HEK293 (cell line): ENCODE data around the gene CEBPA.

Experiments
- CTCF ChIP-seq: fragments of 450-650 bp; formaldehyde crosslinking; IDR thresholded peaks from 2 replicates; pipeline ENCODE4 v1.5.1; 2016; ENCODE audit warnings: missing biosample characterization, missing genetic modification characterization
- SP2 ChIP-seq: fragments of 450-650 bp; formaldehyde crosslinking; IDR thresholded peaks from 2 replicates; pipeline ENCODE4 v1.5.1; 2016; ENCODE audit warnings: missing biosample characterization, missing genetic modification characterization
- ZNF202 ChIP-seq: fragments of 450-650 bp; formaldehyde crosslinking; IDR thresholded peaks from 2 replicates; pipeline ENCODE4 v1.5.1; 2016; ENCODE audit warnings: missing biosample characterization, missing genetic modification characterization, borderline replicate concordance
- ZNF274 ChIP-seq, 2 experiments: fragments of 200-500 bp in 1 of 2; fragments of 450-650 bp in 1 of 2; sonication (Bioruptor generic) in 1 of 2; formaldehyde crosslinking in 1 of 2; IDR thresholded peaks; 2 replicates each; pipeline versions ENCODE4 v1.5.1 to v1.6.1; 2014 to 2016; ENCODE audit warnings: borderline replicate concordance in 1 of 2, inconsistent platforms in 1 of 2, low read length in 1 of 2, missing biosample characterization in 1 of 2, missing genetic modification characterization in 1 of 2
- ZNF335 ChIP-seq: fragments of 450-650 bp; formaldehyde crosslinking; conservative IDR thresholded peaks from 2 replicates; pipeline ENCODE4 v1.5.1; 2016; ENCODE audit warnings: missing biosample characterization, missing genetic modification characterization
- ZNF341 ChIP-seq: fragments of 450-650 bp; formaldehyde crosslinking; IDR thresholded peaks from 2 replicates; pipeline ENCODE4; 2016; ENCODE audit warnings: low read depth, missing biosample characterization, missing genetic modification characterization
- ZNF391 ChIP-seq: fragments of 450-650 bp; formaldehyde crosslinking; IDR thresholded peaks from 2 replicates; pipeline ENCODE4 v1.5.1; 2016; ENCODE audit warnings: low read depth, missing biosample characterization, missing genetic modification characterization, borderline replicate concordance
- ZNF416 ChIP-seq: fragments of 450-650 bp; formaldehyde crosslinking; IDR thresholded peaks from 2 replicates; pipeline ENCODE4 v1.5.1; 2016; ENCODE audit warnings: missing biosample characterization, missing genetic modification characterization
- ZNF530 ChIP-seq: fragments of 450-650 bp; formaldehyde crosslinking; IDR thresholded peaks from 2 replicates; pipeline ENCODE4 v1.5.1; 2016; ENCODE audit warnings: low read depth, missing biosample characterization, missing genetic modification characterization

DNA sequence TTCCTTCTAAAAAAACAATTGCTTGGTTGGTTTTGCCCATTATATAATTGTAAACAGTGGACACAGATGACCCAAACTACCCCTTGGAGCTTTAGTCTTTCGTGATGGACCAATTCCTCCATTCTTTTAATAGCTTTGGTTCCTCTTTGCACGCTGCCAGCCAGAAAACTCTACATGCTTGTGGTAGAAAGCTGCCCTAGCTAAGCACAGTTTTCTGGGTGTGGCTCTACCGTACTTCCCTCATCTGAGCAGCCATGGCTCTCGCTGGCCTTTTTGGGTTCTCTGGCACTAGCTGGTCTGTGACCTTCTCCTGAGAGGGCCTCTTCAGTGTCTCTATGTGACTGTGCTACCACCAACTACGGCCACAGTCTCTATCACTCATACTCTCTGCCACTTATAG lies 29.9 kb upstream of the CEBPA start:
- TF ChIP-seq CTCF (tag by site-specific recombination), result no peak
- TF ChIP-seq ZNF530 (tag by site-specific recombination), result no peak
- no peak for TF ChIP-seq ZNF274 (IDR thresholded peaks at IDR 0.05; ENCODE audit: low read length)
- TF ChIP-seq ZNF274 (tag by site-specific recombination; IDR thresholded peaks at IDR 0.05; ENCODE audit: borderline replicate concordance), result no peak
- TF ChIP-seq ZNF202 (tag by site-specific recombination), result no peak
- no peak for TF ChIP-seq ZNF416 (tag by site-specific recombination)
- TF ChIP-seq ZNF341 (tag by site-specific recombination), result no peak
- no peak for TF ChIP-seq SP2 (tag by site-specific recombination)
- no peak for TF ChIP-seq ZNF335
- TF ChIP-seq ZNF391 (tag by site-specific recombination), result no peak
